Measurements from ENCODE around the gene CBLB. TPM values are rescaled to one million over a fixed set of nuclear protein-coding genes. Genes with fewer than 3 reads are reported as not detected.

CBLB gene
- total and polyA plus RNA-seq, 9 of the 15 experiments (the other 6 are each of a cell fraction or from before 2014, with no cell fraction given) = 1.8 to 8.1 (median 5.3) TPM

- DNase-seq (ENCODE audit: extremely low read depth in 1 of 4, low spot score in 3 of 4) = no peak
- TF ChIP-seq ZNF449 (CRISPR knock-in tag; IDR thresholded peaks at IDR 0.05) (no peak), PYGO2 (tag; IDR thresholded peaks at IDR 0.05) (no peak), ETS1 (conservative IDR thresholded peaks at IDR 0.05; ENCODE audit: control insufficient read depth, low read depth, low read length) (no peak), ZBTB7A (IDR thresholded peaks at IDR 0.05; ENCODE audit: borderline replicate concordance, control insufficient read depth, low read depth, low read length) (no peak), ZHX1 (conservative IDR thresholded peaks at IDR 0.05; ENCODE audit: low read length) (no peak), TEAD1 (CRISPR knock-in tag; IDR thresholded peaks at IDR 0.05) (no peak), TCF15 (CRISPR knock-in tag; IDR thresholded peaks at IDR 0.05) (no peak), CGGBP1 (CRISPR knock-in tag; IDR thresholded peaks at IDR 0.05) (no peak), RB1 (IDR thresholded peaks at IDR 0.05; ENCODE audit: low read depth) (no peak), FOXO4 (CRISPR knock-in tag; IDR thresholded peaks at IDR 0.05) (no peak), ZNF165 (CRISPR knock-in tag; IDR thresholded peaks at IDR 0.05; ENCODE audit: borderline replicate concordance) (no peak), ZNF586 (CRISPR knock-in tag; conservative IDR thresholded peaks at IDR 0.05) (no peak), MEIS2 (IDR thresholded peaks at IDR 0.05; ENCODE audit: partially characterized antibody) (no peak), SMARCA4 (IDR thresholded peaks at IDR 0.05) (no peak)
These were observed 248.6 kb downstream of the CBLB start for GRCh38 chr3:105620236-105620635.

More at GRCh38 chr3:105620236-105620635, 248.6 kb downstream of the CBLB start:
- H3K4me2 ChIP-seq (ENCODE audit: insufficient read depth, low read length) = no peak overlapping the region
- no peak overlapping the region for H2AFZ ChIP-seq (ENCODE audit: low read depth, low read length)
- H3K27me3 ChIP-seq (ENCODE audit: control insufficient read depth in 2 of 2, insufficient read depth in 2 of 2, low read length in 2 of 2) = no peaks in the 10 kb centered on the region
- no peaks in the 10 kb centered on the region; a peak in 1 of 5 replicates for H3K4me1 ChIP-seq (replicated peaks in 1 of 2; ENCODE audit: control insufficient read depth in 2 of 2, insufficient read depth in 2 of 2, low read length in 2 of 2)
- BruUV-seq (replicated peaks) = no TSS peak
- H3K36me3 ChIP-seq (ENCODE audit: control insufficient read depth, insufficient read depth, low read length) = no peaks in the 10 kb centered on the region
- no peak for ATAC-seq
- H4K20me1 ChIP-seq (replicated peaks; ENCODE audit: control insufficient read depth, insufficient read depth, low read length) = no peaks in the 10 kb centered on the region
- no peak overlapping the region for H3K27ac ChIP-seq (ENCODE audit: extremely low read depth, low read depth, low read length)
- H3K9ac ChIP-seq (ENCODE audit: insufficient read depth in 1 of 2, low read depth in 2 of 2, low read length in 2 of 2) = no peak overlapping the region
- in situ Hi-C loops (cut with MboI) (no loop called here), intact Hi-C loops (cut with micrococcal nuclease) (no loop called here)
- FAIRE-seq = no peak
- ChIA-PET CTCF (ENCODE audit: low intra/inter-chr PET ratio) (no interaction called here), POLR2A (interaction anchor here (1.0 kb wide), 1 partner anchor 14 kb away, joined by 3 read pairs; no protein-coding TSS in a partner anchor)
- no peaks in the 10 kb centered on the region for H3K79me2 ChIP-seq (ENCODE audit: control insufficient read depth, insufficient read depth, low read length)
- 9% methylated on average over 1 of the region's 2 CpGs for WGBS (ENCODE audit: insufficient coverage, low coverage, missing lambda C conversion rate)
- no peaks in the 10 kb centered on the region for H3K9me3 ChIP-seq (replicated peaks; ENCODE audit: control insufficient read depth, insufficient read depth, low read depth, low read length)
- no peak overlapping the region for H3K4me3 ChIP-seq
- H3K9me1 ChIP-seq (ENCODE audit: control insufficient read depth, insufficient read depth, low read length) = no peaks in the 10 kb centered on the region

Measured in K562 (cell line).